HG03342 (cell line): ENCODE measurements around the gene RUNX2.

Experiments used
- ATAC-seq: cut with Tn5 transposase; IDR thresholded peaks from one replicate; pipeline ENCODE4 v1.9.1; 2021; ENCODE audit warnings: mild to moderate bottlenecking, moderate library complexity; ENCODE audit not compliant: unreplicated experiment

Gene RUNX2

DNA sequence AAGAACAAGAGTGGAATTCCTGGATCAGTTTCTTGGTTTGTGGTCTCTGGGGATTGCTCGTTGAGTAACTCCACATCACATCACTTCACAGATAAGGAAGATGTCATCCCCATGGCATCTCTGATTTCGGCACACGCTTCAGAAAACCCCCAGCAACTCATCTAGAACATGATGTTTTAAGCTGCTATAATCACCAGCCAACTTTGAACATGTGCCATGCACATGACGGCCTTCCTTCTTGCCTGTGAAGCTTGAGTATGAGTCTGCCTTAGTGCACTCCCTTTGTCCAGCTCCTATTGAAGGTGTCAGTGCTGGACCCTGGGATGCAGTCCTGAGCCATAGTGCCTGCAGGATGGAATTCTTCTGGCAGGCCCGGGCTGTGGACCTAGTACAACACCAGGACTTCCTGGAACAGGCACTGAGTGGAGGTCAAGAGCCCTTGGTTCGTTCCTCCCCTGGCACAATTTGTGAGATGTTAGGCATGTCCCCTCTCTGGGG, 281.1 kb downstream of the RUNX2 start:
- no peak for ATAC-seq

DNA sequence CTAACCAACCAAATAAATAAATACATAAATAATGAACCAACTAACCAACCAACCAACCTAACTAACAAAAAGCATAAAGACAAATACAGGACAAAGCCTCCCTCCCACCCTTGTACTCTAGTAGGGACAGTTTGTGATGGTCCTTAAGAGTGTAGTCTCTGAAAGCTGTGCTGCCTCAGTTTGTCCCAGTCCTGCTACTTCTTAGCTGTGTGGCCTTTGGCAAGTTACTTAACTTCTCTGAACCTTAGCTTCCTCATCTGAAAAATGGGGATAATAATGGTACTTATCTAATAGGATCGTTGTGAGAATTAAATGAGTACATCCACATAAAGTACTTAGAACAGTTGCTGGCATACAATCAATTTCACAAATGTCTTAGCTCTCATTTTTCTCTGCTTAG, 282.2 kb downstream of the RUNX2 start:
- ATAC-seq, result no peak

DNA sequence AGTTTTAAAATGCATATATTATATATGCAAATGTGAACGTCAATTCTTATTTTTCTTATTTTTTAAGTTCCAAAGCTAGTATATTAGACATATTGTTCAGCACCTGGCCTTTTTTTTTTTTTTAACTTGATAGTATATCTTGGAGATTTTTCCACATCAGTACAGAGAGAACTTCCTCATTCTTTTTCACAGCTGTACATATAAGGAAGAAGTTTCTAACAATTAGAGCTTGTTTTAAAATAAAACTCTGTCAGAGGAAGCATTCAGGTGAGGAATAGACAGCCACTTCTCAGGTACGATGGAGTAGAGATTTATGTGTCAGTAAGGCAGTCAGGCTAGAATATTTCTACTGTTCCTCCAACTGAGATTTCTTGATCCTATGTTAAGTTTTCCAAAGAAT, 282.7 kb downstream of the RUNX2 start:
- no peak for ATAC-seq

DNA sequence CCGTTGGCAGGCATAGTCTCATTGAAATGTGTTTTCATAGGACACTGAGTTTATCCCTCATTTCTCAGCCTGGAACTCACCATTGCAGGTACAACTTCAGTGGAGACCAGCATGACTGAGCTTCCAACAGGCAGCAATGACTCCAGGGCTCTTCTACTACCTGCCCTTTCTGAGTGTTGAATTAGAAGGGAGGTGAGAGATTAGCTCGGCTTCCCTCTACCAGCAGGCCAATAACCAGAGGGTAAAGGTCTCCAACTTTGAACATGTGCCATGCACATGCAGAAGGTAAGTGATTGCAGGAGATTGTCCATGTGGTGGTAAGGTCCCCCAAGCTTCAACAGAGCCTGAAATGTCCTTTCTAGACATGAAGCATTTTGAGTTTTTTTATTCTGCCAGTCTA, 283.4 kb downstream of the RUNX2 start:
- no peak for ATAC-seq

DNA sequence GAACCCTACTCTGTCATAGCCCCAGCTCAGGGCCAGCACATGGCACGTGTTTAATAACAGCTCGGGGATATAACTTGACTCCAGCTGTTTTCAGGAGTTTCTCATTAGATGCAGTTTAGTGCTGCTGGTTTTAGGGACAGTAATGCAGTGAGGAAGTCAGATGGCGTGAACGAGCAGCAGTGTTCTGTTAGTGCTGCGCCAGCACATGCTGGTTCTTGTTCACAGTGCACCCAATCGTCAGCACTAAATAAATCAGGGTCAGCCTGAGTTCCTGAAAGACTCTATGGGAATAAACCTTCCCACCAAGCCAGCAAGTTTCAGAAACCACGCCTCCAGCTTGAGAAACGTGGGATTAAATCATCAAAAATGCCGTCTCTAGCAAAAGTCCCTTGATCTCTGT, 285.5 kb downstream of the RUNX2 start:
- no peak for ATAC-seq

DNA sequence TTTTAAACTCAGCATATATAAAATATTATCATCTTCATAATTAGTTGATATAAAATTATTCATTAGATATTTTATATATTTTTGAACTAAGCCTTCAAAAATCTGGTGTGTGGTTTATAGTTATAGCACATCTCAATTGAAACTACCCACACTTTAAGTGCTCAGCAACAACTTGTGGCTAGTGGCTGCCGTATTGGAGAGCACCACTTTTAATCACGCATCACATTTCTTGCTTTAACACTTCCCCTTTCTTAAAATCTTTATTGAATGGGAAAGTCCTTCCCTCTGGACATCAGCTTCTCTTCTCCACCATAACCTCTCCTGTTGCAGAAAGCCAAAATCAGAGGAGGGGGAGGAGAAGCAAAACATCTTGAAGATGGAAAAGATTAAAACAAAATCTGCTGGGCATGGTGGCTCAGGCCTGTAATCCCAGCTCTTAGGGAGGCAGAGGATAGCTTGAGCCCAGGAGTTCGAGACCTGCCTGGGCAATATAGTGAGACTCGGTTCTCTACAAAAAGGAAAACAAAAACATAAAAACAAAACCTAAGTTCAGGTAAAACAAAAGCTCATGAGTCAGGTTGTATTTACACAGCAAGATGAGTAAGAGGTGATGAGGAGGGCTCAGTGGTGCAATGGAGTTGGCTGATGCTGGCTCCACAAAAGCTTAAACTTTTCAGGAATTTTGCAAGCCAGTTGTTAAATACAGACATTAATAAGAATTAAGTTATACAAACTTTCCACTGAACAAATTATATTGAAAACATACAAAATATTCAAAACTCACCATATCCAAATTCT, 286.6 kb downstream of the RUNX2 start:
- no peak for ATAC-seq

DNA sequence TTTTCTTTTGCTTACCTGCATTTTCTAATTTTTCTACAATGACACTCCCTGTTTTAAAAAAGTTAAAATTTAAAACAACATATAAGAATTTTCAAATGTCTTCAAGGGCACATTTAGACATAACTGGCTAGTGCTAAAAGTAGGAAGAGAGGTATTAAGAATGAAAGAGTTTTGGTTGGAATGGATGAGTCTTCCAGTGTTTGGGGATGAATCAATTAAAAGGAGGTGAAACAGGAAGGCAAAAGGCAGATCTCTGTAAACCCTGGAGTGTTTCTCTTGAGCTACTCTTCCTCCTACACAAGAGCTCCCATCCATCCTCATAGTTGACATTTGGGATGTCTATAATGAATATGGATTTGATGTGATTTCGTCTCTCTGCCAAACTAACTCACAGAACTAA, 288.1 kb downstream of the RUNX2 start:
- no peak for ATAC-seq

DNA sequence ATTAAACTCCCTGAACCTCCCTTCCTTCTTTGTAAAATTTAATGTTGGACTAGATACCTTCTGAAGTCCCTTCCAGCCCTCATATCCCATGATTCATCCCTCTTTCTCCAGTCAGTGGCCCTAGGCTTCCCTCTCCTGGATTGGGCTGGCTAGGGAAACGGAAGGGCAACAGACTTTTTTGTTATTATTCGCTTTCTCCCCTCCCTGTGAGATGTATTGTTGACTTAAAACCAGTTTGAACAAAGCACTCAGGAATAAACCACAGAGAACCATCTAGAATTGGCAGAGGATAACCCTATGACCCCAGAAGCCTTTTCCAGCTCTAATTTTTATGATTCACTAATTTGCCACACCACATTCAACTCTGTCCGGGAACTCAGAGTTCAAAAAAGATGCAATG, 289.3 kb downstream of the RUNX2 start:
- no peak for ATAC-seq

DNA sequence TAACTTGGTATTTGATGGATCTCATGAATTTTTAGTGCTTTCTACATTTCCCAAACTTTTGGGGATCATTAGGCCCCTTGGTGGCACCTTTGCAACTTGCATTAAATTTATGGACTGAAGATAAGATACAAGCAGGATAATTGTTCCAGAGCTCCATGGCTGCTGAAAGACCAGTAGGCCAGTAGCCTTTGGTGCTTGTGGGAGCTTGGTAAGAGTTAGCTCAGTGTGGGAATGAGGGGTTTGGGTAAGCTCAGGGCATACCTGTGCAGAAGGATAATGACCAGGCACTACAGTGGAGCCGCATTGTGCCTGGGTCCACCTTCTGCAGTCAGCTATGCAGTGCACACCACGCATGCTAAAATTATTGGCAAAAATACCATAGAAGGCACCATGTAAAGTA, 290.1 kb downstream of the RUNX2 start:
- no peak for ATAC-seq

DNA sequence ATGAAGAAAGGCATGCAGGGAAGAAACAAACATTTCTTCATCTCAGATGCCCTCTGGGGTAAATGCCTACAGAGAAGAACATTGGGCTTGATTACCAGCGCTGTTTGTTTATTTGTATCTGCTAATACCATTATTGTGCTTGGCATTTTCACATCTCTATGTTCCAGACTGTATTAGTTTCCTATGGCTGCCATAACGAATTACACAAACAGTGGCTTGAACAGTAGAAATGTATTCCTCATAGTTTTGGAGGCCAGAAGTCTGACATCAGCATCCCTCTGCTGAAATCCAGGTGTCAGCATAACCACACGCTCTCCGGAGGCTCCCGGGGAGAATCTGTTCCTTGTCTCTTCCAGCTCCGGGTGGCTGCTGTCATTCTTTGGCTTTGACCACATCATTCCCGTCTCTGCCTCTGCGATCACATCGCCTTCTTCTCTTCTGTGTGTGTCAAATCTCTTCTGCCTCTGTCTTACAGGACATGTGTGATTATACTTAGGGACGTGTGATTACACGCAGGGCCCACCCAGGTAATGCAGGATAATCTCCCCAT, 291.2 kb downstream of the RUNX2 start:
- no peak for ATAC-seq

DNA sequence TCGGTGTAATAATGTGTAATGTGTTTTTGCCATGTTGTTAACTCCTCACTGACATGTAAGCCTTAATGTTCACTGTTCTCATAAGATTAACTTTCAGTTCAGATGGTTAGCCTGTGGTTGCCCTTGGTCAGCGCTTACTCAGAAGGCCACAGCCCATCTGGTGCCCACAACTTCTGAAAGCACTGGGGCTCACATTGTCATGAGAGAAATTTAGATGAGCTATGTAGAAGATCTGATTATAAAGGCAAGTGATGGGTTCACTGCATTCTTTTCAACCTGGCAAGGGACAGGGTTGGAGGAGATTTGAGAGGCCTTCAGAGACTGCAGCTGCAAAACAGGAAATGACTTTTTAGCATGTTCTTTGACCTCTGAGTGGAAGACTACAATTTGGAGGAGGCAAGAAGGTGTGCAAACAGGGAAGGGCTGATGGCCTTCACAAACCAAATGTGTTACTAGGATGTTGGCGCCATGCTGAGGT, 291.9 kb downstream of the RUNX2 start:
- ATAC-seq, result no peak

DNA sequence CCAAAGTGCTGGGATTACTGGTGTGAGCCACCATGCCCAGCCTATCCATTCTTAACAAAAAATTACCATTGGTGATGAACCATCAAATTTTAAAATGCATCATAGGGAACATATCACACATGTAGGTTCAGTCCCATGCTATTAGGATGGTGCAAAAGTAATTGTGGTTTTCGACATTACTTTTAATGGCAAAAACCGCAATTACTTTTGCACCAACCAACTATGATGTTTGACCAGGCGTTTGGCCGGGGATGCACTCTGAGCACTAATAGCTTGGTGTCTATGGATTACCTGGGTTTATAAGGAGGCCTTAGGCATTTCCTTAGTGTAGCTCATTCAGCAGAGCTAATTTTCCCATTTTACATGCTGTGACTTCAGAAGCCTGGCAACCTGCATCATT, 296.1 kb downstream of the RUNX2 start:
- no peak for ATAC-seq

DNA sequence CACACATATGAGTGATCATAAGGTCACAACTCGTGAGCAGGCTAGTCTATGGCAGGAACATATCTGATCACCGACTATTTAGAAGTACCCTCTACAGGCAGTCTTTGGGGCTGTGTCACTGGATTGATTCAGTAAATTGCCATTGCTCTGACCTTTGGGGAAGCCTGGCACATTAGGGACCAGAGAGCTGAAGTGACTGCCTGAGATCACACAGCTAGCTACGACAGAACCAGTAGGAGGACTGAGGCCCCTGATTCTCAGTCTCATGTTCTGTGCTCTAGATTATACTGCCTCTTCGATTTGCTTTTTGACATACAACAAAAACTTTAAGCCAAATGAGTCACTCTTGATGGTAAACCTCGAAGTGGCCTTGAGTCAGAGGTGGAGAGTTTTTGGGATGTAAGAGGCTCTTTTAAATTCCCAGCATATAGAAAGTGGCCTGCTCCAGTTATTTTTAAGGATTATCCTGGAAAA, 297.1 kb downstream of the RUNX2 start:
- no peak for ATAC-seq

DNA sequence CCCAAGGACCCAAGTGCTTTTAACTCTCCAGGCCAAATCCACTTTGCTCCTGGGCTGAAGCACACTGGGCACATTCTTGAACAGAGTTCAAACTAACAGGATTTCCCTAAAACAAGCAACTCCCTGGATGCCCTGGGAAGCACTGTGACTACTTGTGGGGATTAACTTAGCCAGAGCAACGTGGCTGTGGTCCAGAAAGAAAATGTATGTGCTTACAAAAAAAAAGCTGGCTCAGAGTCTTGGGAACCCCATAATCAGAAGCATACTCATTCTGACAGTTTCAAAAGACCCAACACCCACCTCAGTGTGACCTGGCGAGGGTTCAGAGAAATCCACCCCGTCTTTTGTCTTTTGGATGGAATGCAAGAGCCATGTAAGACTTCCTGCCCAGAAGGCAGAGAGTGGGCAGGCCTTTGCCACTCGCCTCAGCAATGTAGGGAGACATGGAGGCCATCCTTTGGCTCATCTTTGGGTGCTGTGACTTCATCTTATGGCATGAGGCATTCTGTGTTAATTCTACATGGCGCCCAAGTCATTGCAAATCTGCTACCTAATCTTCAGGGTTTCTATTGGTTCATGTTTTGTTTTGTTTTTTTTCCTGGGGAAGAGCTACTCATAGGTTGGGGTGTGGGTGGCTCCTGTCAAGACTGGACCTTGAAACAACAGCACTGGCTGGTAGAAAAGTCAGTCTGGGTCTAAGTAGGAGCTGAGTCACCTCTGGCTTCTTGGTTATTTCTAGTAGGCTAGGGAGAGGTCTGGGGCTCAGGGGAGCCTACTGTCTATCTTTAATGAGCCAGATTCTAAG, 298.2 kb downstream of the RUNX2 start:
- no peak for ATAC-seq

DNA sequence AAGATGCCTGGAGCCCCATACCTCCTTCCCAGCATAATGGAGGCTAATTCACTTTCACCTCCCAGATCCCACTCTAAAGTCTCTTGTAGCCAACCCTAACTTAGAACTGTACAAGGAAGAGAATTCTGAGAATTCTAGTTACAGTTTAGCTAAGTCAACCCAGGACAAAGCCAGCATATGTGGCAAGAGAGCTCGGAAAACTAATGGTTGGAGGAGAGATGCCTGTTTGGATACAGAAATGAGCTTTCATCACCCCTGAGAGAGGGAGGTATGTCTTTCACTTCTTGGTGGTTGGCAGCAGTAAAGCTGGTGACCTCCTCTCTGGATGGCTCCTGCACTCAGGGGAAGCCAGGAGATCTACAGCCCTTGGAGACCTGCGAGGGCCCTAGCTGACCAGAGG, 302.2 kb downstream of the RUNX2 start:
- no peak for ATAC-seq

DNA sequence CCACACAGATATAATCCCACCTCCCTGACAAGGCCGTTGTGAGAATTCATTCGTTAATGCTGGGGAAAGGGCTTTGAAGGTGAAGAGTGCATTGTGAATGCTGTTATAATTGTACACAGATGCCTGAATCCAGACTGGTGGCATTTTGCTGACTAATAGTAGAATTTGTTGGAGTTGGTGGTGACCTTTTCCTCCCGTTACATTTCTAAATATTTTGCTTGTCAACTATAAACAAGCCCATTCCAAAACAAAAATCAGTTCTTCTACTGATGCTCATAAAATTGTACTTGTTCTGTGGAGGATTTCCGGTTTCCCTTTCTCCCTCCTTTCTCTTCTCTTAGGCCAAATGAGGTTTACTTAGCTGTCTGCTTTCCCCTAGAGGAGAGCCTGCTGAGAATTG, 302.7 kb downstream of the RUNX2 start:
- ATAC-seq, result no peak

DNA sequence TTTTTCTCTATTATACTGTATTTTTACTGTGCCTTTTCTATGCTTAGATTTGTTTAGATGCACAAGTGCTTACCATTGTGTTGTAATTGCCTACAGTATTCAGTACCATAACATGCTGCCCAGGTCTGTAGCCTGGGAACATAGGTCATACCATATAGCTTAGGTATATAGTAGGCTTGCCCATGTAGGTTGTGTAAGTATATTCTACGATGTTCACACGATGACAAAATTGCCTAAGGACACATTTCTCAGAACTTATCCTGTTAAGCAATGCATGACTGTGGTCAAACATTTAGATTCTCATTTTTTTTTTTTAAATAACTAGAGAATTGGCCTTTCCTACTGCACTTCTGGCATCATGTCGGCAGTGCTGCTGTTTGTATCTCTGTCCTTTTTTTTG, 303.3 kb downstream of the RUNX2 start:
- no peak for ATAC-seq

DNA sequence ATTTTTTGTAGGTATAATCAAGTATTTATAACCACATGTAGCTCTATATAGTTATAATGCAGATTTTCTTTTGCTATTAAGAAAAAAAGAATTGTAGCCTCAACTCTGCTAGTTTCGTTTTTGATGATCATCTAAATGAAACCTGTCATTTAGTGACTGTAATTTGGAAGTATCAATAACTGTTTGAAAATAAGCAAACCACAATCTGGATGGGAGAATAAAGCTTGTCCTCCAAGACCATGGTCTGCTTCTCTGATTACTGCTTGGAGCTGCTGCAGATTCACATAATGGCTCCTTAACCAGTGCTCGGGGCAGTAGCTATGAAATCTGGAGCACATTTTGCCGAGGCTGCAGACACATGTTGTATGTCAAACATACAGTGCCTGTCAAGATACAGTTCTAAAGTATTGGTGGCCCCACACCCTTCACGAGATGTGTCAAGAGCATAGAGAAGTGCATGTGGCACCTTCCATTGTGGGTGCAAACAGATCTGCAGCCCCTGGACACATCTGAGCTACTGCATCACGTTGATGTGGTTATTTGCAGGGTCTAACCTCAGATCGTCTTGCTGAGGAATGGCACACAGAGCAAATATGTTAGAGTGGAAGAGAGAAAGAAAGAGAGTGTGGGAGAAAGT, 305.3 kb downstream of the RUNX2 start:
- ATAC-seq, result no peak

DNA sequence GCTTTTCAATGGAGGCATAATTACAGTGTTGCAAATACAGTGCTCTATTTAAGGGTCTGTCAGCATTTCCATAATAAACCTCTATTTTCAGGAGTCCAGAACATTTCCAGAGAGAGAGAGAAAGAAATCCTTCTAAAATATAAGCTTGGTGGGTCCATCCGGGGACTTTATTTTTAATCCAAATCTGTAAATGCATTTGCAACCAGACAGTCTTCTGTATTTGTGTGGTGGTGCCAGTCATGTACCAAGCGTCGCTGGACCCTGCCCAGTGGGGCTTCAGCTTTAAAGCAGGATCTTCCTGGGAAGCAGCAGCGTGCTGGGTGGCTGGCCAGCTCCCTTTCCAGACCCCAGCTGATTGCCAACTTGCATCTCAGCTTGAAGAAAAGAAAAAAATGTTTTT, 306.1 kb downstream of the RUNX2 start:
- no peak for ATAC-seq

DNA sequence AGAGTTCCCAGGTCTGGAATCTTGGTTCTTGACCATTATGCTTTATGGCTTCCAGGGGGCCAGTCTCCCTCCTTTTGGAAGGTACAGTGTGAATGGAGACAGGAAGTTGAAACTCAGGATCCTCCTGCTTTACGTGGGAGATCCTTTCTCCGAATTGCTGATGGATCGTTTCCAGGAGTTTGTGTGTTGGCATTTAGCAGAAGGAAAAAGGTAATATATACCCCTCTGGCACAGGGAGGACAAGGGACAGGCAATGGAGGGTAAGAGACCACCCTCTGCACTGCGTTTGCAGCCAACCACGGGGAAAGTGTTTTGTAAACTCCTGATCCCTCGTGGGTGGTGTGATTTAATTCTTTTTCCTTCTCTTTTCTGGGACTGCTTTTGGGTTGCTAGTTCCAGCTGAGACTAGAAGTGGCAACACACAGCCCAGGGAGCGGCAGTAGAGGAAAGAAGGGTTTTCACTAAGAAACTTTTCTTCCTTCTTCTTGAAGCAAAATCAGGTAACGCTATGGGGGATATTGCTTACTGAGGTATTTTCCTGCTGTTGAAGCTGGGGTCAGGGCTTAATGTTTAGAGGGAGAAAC, 307.2 kb downstream of the RUNX2 start:
- ATAC-seq, result no peak

DNA sequence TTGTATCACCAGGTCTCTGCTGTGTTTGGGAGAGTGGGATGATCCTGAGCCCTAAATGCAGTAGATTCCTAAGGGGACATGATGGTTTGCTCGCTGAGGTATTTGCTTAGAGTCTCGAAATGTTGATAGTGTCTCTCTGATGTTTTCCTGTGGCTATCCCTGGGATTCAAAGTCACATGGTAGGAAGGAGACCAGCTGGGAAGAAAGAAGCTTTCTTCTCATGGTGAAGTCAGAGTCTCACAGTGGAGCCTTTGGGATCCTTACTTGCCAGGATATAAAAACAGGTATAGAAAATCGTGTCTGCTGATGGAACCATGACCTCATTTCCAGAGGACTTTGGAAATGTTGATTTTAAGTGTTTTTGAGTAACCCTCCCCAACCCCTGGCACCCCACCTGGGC, 308.9 kb downstream of the RUNX2 start:
- no peak for ATAC-seq
